CD4-positive, alpha-beta T cell treated with Interleukin-17A for 1 hour (primary cell): Measurements from ENCODE around the gene IRF4.

Experiments
- DNase-seq: peaks from one replicate; pipeline ENCODE4 v3.0.0-alpha.2; 2020

Gene IRF4

DNA sequence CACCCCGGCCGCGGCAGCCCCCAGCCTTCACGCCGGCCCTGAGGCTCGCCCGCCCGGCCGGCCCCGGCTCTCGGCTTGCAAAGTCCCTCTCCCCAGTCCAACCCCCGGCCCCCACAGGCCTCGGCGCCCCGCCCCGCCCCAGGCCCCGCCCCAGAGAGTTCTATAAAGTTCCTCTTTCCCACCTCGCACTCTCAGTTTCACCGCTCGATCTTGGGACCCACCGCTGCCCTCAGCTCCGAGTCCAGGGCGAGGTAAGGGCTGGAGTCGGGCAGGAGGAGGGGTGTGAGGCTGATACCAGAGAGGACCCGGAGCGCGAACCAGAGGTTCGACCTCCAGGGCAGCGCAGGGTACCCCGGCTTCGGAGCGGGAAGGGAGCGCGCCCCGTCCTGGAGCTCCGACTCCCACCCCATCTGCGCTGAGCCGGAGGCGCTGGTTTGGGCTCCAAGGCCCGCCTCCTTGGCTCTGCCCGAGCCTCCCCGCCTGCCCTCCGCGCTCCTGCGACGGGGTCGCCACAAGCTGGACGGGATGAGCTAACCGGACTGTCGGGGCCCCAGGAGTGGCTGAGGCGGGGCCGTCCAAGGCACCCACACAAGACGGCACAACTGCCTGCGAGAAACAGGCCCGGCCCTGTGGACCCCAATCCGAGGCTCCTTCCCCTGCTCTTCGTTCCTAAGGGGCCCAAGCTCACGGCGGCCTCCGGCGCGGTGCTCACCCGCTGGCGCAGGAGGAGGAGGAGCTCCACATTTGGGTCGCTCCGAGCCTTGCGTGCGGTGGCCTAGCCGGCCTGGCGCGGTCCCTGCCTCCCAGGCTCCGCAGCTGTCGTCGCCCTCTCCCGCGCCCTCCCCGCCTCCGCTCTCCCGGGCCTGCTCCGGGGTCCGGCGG is at the start of gene IRF4:
Gene IRF4, plus strand, starts transcription at position 194 of the 882 bp plus-strand sequence. CDS start 1,401 bp downstream, outside the sequence.
- peak; percentile 59 for DNase-seq

DNA sequence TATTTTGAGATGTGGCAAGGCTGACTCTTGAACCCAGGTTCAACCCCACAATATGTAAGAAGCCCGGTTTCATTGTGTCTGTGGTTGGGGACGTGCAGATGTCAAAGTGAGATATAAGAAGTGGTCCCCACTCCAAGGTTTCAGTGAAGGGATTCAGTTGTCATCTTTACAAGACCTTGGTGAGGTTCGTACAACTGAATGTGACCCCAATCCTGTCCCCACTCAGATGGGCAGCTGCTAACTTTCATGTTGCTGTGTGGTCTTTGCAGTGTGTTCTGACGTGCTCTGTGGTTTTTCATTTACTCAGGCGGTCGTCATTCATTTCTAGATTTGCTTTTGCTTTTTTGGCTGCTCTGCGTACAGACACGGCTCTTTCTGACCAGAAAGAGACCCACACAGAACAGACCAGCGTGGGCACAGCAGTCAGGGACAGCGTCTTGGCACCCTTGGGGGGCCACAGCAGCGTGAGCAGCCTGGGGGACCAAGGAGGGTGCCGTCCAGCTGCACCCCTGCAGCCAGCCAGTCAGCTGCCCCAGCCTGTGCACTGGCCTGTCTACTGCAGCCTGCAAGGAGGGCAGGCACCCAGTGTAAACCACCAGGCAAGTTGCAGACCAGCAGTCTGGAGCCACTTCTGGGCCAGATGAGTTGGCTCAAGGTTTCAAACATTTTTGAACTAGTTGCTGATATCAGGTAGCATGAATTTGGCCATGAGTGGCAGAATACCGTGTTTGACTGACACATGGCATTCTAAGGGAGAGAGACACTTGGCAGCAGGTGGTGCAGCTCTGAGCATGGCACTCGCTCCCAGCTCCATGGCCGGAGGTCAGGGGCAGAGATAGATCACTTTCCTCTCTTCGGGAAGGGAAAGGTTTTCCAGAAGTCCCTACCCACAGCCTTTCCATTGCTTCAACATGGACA is 49.4 kb upstream of the IRF4 start:
- DNase-seq, result no peak

DNA sequence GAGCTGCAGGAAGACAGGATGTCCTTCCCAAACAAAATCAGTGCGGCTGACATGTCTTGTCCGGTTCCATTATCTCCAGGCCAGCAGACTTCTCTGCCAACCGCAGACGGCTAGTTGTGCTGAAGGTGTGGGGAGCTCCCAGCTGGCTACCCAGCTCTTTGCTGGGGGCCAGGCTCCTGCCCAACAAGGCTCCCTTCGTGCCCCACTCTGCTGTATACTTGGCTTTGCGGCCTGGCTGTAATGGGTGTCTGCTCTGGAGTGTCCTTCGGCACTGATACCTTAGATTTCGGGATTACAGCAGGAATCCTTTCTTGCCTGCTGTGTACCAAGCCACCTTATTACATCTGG is 48.7 kb upstream of the IRF4 start:
- no peak for DNase-seq

DNA sequence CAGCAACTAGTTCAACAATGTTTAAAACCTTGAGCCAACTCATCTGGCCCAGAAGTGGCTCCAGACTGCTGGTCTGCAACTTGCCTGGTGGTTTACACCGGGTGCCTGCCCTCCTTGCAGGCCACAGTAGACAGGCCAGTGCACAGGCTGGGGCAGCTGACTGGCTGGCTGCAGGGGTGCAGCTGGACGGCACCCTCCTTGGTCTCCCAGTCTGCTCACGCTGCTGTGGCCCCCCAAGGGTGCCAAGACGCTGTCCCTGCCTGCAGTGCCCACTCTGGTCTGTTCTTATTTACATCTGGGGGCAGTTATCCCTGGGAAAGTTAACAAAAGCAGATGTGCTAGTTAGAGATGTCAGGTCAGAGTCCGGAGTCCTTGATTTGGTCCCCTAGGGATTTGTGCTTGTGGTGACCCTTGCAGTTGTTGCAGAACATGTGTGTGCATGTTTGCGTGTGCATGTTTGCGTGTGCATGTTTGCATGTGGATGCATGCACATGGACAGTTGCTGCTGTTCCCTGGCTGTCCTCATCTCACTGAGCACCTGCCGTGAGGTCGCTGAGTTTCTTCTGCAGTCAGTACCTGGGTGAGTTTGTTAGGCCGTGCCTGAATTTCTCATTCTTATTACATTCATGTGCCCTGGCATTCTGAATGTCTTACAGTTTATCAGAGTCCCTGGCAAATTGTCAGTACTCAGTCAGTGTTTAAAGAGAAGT is 48.2 kb upstream of the IRF4 start:
- DNase-seq, result no peak

DNA sequence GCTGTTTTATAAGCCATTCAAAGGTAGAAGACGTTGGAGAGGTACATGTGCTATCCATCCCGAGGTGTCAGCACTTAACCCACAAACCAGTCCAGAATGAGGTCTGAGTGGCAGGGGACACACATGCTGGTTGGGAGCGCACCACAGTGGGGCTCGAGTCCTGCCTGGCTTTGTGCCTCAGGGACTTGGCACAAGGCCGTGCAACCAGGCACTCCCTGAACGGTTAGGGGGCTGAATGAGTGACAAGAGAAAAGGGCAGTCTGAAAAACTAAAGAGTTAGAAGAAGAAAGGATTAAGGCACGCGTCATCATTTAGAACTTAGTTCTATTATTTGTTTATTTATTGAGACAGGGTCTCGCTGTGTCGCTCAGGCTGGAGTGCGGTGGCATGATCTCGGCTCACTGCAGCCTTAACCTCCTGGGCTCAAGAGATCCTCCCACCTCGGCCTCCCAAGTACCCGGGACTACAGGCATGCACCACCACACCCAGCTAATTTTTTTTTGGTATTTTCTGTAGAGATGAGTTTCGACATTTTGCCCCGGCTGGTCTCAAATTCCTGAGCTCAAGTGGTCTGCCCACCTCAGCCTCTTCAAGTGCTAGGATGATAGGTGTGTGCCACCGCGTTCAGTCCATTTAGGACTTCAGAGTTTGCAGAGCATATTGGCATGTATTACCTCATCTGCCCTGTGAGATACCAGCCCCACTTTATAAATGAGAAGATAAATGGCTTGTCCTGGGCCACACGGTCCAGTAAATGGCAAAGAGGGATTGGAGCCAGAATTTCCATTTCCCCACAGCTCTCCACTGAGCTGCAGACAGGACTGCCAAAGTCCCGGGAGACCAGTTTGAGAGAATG is 47.4 kb upstream of the IRF4 start:
- no peak for DNase-seq

DNA sequence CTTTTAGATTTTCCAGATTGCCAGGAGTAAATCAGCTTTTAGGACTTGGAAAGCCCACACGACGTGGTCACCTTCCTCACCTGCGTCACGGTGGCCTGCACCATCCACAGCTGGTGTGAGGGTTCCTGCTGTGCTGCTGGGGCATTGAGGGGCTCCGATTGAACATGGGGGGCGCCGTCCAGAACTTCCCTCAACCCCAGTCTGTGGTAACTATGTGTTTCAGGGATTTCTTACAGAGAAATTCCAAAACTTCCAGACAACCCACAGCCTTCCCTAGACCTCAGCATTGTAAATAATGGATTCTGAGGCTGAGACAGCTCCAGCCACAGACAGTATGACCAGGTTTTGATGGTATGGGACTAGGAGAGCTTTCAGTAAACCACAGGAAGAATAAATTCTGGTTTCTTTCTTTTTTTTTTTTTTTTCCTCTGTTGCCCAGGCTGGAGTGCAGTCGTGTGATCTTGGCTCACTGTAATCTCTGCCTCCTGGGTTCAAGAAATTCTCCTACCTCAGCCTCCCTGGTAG is 46.7 kb upstream of the IRF4 start:
- DNase-seq, result no peak

DNA sequence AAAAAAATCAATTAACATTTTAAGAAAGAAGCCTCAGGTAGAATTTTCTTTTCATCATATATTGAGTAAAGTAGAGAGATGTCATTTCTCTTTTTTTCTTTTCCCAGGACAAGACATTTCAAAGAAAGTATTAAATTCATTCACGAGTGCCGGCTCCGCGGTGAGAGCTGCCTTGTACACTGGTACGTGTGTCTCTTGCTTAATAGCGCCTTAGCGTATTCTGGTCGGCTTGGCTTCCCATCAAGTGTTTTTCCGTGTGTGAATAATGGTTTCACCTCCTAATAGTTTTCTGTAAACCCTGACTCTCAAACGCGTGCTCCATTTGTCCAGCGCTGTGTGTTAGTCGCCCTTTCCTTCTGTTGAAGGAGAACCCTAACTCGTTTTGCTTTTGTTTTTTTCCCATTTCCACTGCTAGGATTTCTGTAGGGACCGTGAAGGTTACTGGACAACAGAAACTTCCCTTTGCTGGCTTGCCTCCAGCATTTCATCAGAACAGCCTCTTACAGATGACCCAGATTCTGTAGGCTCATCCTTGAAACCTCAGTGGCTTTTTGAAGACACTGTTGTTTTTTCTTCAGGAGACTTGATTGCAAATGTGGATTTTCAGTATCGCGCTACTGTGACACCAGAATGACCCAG is 45.7 kb upstream of the IRF4 start:
- no peak for DNase-seq

DNA sequence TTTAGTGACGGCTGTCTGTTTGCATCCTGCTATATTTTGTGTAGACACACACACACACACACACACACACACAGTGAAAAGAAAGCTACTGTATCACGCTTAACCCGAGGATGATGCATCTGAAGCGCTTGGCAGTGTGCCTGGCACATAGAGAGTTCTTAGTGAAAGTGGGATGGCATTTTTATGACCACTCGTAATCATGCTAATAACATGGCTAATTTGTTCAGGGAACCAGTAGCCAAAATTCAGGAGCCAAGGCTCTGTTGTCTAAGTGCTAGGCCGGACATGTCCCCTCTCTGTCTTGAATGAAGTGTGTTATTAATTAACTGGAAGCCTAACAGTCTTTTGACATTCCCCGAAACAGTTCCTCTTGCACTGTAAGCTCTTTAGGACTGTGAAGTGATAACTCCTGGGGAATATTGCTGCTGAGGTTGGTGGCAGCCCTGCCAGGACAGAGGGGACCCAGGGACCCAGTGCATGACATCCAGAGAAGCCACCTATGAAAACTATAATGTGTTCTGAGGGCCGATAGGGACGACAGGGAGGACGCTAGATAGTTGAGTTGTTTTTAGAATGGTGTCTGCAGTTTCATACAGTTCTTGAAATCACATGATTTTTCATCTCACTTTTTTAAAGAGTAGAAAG is 45.0 kb upstream of the IRF4 start:
- DNase-seq, result no peak

DNA sequence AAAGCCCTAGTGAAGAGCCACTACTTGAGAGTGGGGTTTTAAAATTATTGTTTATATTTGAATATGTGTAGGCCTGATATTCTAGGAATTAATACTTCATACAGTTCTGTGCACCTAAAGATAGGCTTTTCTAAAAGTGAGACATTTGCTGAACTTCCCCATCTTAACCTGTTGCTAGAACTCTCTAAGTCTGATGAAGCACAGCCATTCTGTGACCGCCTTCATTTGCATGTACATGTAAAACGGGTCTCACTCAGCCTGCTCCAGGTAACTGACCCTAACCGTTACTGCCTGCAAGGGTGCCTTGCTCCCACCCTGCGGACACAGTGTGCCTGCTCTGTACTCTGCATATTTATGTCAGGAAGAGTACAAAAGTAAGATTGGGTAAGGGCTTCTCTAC is 44.3 kb upstream of the IRF4 start:
- DNase-seq, result no peak

DNA sequence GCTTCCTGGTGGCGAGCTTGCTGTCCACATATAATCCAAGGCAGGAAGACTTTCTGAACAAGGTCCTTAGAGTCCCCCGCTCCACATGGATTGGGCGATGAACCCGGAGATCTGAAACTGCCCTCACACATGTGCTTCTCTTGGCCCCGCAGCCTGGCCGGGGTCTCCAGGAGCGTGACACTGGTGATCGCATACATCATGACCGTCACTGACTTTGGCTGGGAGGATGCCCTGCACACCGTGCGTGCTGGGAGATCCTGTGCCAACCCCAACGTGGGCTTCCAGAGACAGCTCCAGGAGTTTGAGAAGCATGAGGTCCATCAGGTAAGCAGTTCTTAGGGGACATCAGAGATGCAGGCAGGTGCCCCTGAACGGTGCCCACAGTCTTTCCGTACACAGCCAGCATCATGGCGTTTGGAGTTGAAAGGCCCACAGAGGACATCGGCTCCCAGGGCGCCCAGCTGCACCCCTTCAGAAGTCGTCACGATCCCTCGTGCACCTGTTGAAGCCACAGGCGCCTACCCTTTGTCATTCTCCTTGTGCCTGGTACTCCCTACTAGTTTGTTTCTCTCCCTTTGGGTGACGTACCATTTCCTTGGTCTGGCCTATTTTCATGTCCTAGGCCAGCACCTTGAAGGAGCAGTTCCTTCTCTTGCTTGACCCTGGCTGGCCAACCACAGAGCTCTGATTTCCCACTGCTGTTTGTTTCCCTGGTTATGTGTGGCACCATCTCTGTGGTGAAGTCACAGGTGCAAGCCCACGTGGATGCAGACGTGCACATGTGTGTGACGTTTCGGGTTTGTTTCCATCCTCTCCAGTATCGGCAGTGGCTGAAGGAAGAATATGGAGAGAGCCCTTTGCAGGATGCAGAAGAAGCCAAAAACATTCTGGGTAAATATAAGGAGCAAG is 43.3 kb upstream of the IRF4 start:
- DNase-seq, result no peak

DNA sequence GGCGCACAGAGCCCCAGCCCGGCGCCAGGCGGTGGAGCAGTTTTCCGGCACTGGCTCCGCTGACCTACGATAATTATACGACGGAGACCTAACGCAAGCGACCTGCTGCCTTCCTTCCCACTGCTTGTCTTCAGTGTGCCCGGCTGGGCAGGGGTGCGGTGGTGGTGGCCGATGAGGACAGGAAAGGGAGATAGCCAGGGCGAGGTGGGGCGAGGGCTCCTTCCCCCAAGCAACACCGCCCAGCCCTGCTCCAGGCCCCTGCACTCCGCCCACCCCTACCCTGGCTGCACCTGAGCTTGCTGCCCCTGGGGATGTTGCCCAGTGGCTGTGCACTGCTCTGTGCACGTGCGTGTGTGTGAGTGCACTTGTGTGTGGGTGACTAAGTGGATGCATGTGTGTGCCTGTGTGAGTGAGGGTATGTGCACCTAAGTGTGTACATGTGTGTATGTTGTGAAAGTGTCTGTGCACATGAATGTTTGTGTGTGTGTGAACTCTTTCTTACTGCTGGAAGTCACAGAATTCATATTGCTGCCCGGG is 42.6 kb upstream of the IRF4 start:
- no peak for DNase-seq

DNA sequence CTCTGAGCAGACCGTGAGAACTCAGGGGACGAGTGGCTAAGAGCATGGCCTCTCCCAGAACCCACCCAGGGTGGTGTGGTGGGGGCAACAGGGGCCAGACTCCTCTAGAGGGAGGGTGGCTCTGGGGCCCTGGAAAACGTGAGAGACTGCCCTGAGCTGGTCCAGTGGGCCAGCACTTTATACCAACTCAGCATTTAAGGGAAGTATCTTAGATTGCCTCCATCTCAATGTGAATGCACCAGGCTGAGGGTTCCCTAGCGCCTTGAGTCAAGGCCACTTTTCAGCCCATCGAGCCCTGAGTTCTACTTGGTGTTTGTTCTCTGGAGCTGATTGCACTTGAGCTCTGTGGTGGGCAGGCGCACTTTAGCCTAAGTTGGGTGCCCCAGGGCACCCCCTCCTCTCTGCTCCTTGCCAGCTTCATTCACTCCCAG is 42.0 kb upstream of the IRF4 start:
- DNase-seq, result no peak

DNA sequence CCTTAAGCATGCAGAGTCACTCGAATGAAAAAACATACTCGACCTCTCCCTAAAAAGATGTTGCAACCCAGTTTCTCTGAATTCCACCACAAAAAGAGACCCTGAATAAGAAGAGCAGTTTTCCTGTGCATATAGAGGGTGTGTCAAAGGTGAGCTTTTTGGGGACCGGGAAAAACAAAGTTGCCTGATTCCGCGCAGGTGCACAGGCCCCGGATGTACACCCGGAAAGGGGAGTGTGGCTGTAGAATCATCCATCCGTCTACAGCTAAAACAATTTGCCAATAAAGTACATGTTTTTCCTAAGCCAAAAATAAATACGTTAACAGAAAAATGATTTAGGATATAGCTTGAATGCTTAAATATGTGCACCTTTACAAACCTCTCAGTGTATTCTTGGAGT is 41.2 kb upstream of the IRF4 start:
- no peak for DNase-seq

DNA sequence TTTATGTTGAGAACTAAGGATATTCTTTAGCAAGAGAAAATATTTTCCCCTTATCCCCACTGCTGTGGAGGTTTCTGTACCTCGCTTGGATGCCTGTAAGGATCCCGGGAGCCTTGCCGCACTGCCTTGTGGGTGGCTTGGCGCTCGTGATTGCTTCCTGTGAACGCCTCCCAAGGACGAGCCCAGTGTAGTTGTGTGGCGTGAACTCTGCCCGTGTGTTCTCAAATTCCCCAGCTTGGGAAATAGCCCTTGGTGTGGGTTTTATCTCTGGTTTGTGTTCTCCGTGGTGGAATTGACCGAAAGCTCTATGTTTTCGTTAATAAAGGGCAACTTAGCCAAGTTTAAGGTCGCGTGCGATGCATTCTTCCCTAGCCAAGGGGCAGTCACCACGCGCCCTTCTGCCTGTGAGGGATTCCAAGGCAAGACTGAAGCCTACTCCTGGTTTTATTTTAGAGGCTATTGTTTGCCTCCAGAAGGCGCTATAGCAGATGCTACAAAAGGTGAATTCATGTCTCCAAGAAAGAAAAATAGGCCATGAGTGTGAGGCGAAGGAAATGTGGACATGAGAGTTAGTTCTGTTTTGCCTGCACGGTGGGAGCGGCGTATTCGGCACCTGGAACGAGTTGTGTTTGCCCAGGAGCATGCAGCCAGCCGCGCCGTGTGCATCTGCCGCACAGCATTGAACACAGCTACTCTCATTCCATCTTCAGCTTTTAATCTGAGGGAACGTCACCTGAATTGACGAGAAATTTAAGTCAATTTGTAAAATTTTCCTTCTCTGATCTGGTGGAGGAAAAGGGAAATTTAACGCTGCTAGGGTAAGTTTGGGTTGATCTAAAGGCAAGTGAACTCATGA is 40.3 kb upstream of the IRF4 start:
- no peak for DNase-seq

DNA sequence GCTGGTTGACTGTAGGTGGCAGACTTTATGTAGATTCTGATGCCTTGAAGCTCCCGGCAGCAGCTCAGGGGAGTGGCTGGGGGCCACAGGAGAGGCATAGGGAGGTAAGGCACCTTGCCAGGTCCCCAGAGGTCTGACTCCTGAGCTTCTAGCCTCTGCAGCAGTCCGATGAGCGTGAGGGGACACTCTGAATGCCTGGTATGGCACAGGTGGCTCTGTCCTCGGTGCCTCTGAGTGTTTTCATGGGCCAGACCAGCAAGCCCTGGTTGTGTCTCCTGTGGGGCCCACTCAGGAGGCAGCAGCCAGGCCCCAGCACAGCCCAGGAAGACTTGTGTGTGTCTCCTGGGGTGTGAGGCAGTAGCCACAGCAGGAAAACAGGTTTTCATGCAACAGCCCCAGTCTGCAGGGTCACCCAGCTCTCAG is 39.7 kb upstream of the IRF4 start:
- DNase-seq, result no peak

DNA sequence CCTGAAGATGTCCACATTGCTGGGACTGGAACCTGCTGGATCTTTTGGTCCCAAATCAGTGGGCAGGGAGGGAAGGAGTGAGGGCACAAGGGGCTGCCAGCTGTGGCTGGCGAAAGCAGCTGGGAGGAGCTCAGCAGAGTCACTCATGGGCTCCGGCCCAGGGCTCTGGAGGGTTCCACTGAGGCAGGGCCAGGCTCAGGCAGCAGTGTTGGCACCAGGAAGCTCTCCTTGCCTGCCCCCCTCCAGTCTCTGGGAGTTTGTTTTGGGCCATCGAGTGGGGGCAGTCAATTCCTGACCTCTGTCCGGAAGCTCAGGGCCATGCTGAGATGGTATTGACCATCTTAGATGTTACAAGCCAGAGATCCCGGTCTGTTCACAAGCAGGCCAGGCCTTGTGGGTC is 39.1 kb upstream of the IRF4 start:
- DNase-seq, result no peak

DNA sequence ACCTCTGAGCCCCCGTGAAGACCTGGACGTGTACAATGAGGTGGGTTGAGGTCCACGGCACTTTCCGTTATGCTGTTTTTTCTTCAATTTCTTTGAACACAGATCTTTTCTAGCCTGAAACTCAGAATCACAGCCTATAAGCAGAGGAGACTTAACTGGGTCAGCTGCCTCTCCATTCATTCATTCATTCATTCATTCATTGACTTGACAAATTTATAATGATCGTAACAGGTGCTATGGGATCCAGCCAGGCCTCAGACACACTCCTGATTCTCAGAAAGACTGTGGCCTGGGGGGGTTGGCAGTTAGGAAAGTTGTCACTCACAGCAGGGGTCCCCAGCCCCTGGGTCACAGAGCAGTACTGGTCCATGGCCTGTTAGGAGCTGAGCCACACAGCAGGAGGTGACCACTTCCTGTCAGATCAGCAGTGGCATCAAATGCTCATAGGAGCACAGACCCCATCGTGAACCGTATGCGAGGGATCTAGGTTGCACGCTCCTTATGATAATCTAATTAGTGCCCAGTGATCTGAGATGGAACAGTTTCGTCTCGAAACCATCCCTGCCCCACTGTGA is 38.6 kb upstream of the IRF4 start:
- DNase-seq, result no peak
